ENCODE results near the gene ZNF398.

DNA sequence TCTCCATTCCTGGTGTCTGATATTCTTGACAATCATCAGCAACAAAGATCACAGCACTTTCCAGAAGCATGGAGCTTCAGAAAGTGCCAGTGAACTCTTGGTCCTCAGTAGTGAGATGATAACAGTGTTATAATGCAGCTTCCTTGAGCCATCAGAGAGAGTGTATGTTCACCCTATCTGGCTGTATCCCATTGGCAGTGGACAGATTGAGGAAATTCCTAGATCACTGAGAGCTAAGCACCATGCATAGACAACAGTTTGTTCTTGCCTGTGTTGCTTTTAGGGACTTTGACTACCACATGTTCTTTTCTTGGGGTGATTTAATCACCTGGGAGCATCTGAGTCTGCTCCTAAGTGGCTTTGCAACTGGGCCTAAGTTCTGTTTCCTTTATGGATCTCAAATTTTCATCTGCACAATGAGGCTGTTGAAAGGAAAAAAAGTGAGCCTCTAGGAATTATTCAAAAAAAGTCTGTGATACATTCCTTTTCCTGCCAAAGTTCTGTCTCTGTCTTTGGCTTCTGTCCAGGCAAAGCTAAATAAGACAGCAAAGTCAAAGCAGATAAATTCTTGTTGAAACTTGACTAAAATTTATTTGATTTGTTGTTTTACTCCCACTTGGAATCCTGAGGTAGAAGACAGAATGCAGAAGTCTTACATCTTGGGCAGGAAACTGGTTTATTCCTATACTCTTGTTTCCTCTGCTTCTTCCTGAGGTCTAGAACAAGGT lies 33.6 kb downstream of the ZNF398 start:
- TF ChIP-seq SMC3 (IDR thresholded peaks at IDR 0.05; ENCODE audit: low read length) (no peak), SUZ12 (IDR thresholded peaks at IDR 0.05; ENCODE audit: low read depth, low read length) (no peak), EZH2 (conservative IDR thresholded peaks at IDR 0.05; ENCODE audit: low read depth, low read length) (no peak), SP1 (IDR thresholded peaks at IDR 0.05) (no peak), SP1 (CRISPR knock-in tag; IDR thresholded peaks at IDR 0.05) (no peak), ZNF317 (CRISPR knock-in tag; IDR thresholded peaks at IDR 0.05) (no peak), FOXK2 (IDR thresholded peaks at IDR 0.05) (no peak), RAD21 (CRISPR knock-in tag; IDR thresholded peaks at IDR 0.05) (no peak), POLR2A (IDR thresholded peaks at IDR 0.05; ENCODE audit: insufficient read depth in 1 of 2, low read depth in 2 of 2, low read length in 2 of 2) (no peak), POLR2AphosphoS5 (IDR thresholded peaks at IDR 0.05; ENCODE audit: low read depth, low read length) (no peak)
